Muscle of back (tissue), 11 donors: ENCODE results near the gene NEDD4L. TPM values are rescaled to one million over a fixed set of nuclear protein-coding genes. Genes with fewer than 3 reads are reported as not detected.
A peak's percentile ranks its signal among the peaks of the same experiment; 100 is the strongest.
"Not testable (repeated sequence)": the region's sequence is repeated elsewhere in the genome, so short reads cannot be mapped to it uniquely, and the experiment has no call there.

Source experiments
- DNase-seq, 3 donors: peaks; one replicate each; pipeline versions ENCODE4 v3.0.0 to v3.0.0-alpha.2; 2013
- polyA plus RNA-seq, 10 donors: library from polyadenylated mRNA; unstranded; fragments of 120-200 nt; gene quantifications; one replicate each; pipeline ENCODE4 v1.2.1, GENCODE V29; 2013; ENCODE audit not compliant: insufficient read length in 10 of 10

NEDD4L gene
- polyA plus RNA-seq, 10 donors, result 24.0 to 46.5 (median 33.6) TPM

- no peak for DNase-seq
Observed at GRCh38 chr18:58264840-58265239, 220.8 kb downstream of the NEDD4L start.

GRCh38 chr18:58265489-58265888, 221.5 kb downstream of the NEDD4L start:
- DNase-seq, result not testable (repeated sequence)

DNA sequence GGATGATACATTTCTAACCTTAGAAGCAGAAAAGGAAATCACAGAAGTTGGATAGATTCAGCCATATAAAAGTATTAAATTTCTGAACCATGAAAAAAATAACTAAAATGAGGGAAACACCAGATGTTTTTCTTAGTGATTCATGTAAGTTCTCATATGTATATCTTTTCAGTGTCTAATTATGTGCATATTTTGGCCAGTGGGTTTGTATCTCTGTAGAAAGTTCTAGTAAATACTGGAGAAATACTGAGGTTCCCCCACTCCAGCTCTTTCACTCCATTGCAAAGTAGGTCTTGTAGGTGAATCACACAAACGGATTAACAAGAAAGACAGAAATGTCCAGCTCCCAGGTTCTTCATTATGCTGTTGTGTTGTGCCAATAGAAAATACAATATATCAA, 222.3 kb downstream of the NEDD4L start:
- no peak for DNase-seq

GRCh38 chr18:58267493-58267892, 223.5 kb downstream of the NEDD4L start:
- DNase-seq, result no peak

DNA sequence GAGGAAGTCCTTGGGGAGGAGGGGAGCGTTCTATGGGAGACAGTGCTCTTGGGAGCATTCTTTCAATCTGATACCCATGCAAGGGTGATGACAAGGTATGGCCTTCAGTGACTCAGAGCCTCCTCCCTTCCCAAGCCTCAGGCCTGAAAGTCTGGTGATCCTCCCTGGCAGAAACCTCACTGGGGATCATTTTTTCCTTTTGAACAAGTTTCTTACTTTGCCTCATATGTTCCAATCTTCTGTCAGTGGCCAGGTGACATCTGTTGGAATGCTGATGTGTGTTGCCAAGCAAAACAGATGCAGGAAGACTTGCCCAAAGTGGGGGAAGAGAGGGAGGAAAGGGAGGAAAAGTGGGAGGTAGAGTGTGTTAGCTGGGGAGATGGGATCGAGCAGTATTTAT, 224.8 kb downstream of the NEDD4L start:
- DNase-seq, result peak in 1 of 3 donors; percentile 28

DNA sequence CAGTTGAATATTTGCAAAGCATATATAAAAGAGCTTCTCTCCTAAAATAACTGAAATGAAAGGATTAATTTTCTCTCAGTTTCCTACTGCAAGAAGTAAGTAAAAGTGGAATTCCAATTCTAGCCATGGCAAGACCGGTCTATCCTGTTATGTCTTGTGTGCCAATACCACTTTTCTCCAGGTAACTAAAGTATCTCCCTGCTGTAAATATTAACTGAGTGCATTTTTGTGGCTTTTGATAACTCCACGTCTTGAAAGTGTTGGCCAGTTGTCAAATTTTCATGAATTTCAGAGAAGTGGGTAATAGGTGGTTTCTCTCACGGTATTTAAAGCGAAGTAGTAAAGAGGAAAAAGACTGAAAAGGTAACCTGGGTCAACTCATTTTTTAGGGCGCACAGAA, 225.9 kb downstream of the NEDD4L start:
- no peak for DNase-seq

GRCh38 chr18:58270396-58270795, 226.4 kb downstream of the NEDD4L start:
- no peak for DNase-seq

GRCh38 chr18:58271770-58272169, 227.7 kb downstream of the NEDD4L start:
- no peak for DNase-seq

DNA sequence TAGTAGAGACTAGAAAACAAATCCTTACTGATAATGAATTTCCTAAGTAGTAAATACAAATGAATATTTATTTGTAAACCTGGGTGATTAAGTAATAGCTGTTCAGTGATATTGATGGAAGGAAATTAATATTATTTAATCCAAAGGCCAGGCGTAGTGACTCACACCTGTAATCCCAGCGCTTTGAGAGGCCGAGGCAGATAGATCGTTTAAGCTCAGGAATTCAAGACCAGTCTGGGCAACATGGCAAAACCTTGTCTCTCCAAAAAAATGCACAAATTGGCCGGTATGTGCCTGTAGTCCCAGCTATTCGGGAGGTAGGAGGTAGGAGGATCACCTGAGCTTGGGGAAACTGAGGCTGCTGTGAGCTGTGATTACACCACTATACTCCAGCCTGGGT, 228.2 kb downstream of the NEDD4L start:
- no peak for DNase-seq

DNA sequence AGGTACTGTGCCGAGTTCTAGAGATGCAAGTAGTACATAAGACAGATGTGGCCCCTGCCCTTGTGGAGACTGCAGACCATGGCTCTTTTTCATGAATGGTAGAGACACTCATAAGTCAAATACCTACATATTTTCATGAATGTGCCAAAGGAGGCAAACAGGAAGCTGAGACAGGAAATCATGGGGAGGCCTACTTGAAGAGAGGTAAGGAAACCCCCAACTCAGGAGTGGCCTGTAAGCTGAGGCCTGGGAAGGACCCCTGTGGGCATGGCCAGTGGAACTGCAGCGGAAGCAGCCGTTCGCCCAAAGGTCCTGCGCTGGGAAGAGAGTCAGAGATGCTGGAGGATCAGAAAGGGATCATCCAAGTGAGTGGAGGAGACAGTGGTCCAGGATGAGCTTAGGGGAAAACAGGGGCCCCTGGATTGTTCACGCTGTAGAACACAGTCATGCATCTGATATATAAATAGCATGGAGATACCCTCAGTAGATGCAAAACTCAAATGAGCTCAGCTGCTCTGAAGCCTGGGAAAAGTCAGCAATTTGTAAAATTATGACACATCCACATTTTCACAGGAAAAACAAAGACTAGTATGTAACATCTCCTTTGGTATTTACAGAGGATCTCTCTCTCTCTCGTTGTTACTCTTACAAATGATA, 228.9 kb downstream of the NEDD4L start:
- DNase-seq, result no peak

DNA sequence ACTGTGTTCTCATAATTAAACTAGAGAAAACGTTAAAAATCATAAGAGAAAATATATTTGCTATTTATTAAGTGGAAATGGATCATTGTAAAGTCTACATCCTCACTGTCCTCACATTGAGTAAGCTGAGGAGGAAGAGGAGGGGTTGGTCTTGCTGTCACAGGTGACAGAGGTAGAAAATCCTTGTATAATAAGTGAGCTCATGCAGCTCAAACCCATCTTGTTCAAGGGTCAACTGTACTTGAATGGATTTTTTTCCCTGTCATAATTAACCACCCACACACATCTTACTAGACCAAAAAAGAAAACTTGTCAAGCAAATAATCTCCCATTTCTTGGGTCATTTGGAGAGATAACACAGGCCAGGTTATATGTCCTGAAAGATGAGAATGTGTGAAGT, 231.2 kb downstream of the NEDD4L start:
- DNase-seq, result no peak

DNA sequence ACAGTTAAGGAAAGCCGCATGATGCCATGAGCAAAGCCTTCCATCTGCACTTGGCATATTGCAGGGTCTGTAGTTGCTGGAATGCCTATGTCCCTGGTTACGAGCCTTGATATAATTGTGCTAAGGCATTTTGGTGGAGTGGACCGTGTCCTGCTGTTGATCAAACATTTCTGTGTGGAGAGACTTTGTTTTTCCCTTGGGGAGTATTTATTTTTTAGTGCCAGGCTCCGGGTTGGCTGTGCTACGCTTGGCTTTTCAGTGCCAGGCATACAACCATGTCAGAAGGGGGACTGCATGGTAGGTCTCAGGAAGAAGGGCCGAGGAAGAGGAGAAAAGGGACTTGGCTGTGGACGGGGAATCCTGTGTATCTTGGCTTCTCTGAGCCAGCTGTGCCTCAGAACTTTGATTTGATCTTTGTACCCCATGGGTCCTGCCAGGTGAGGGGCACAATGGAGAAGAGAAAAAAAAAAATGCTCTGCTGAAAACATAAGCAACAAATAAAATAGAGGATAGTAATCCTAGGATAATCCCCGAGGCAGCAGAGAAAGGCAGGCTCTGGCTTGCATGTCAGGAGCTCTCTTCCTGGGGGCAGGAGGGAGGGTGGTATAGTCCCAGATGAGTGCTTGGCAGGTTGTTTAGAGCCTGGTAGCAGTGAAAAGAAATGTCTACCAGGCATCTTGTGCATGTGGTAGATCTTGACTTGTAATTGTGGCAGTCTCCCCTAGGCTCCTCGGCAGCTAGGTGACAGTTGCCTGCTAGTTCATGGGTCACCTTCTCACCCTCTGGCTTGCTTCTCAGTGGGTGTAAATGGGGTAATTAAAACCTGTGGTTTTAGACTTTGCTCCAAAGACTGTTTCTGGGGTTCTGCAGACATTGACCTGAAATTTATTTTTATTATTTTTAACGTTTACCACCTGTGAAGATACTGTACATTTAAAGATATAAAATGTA, 233.0 kb downstream of the NEDD4L start:
- no peak for DNase-seq

- DNase-seq, result no peak
Observed at GRCh38 chr18:58279504-58280175, 235.6 kb downstream of the NEDD4L start.

DNA sequence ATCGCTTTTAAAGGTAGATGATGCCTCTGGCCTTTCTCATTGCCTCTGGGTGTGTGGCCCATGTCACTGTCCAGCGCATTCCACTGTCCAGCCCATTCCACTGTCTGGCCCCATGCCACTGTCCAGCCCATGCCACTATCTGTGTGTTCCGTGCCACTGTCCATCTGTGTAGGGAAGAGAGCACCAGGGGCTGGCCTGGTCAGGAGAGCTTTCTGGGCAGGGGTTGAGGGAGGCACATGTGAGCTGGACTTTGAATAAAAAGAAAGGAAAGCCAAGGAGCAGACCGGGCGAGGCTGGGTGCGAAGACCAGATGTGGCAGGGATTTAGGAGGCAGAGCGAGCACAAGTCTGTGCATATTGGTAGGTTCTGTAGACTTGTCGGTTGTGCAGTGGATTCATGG, 236.2 kb downstream of the NEDD4L start:
- DNase-seq, result no peak

GRCh38 chr18:58282872-58283271, 238.8 kb downstream of the NEDD4L start:
- DNase-seq, result not testable (repeated sequence)

- no peak for DNase-seq
Observed at GRCh38 chr18:58284699-58285448, 240.8 kb downstream of the NEDD4L start.

- DNase-seq, result no peak
Observed at GRCh38 chr18:58285449-58286130, 241.6 kb downstream of the NEDD4L start.

GRCh38 chr18:58286632-58287352, 242.8 kb downstream of the NEDD4L start:
- no peak for DNase-seq

DNA sequence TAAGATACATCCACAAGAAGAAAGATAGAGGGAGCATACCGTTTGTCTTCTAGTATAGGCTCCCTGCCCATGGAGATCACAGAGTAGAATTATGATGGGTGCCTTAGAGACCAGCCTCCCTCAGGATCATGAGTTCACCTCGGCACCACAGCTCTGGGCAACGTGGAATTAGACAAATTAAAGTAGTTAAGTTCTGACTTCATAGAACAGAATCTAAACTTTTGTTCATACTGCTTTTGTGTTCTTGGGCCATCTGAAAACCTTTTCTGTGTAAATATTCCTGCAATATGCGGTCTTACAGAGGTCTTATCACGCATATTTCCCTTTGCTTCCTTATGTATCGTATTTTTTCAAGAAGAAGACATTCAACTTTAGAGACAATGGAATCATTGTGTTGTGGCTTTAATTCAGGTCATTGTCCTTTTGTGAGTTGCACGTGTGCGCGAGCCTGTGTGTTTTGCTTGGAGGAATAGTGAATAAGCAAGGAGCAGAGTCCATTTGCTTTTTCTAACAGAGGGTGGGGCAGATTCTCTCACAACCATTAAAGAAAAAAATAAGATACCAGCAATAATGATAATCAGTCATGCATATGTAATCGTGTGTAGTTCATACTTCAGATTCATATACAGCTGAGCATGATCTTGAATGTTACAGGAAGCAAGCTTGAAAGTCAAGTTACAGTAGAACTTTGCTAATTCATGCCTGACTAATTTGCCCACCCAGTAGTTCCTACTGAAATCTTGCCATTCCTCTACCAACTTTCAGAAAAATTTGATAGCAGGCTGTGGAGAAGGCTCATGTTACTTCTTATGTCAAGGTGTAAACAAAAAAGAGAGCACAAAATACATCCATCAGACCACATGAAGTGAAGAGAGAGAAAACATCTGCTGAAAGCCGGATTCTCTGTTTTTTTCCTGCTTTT, 243.6 kb downstream of the NEDD4L start:
- no peak for DNase-seq
